B cell (primary cell): ENCODE results near the gene GATAD2B. TPM values are rescaled to one million over a fixed set of nuclear protein-coding genes. Genes with fewer than 3 reads are reported as not detected.

ENCODE experiments used
- ATAC-seq: fragments of 200-7000 bp; cut with Tn5 transposase; one replicate; pipeline ENCODE4 v1.10.0; 2021; ENCODE audit warnings: low read depth, mild to moderate bottlenecking, moderate number of reproducible peaks, moderate library complexity
- CTCF ChIA-PET: fragments of 350-600 bp; sonication (Branson Sonifier 250); formaldehyde crosslinking; loops from one replicate; lab custom pipeline; 2021; ENCODE audit warnings: antibody characterized with exemption, inconsistent platforms; lab: Charles Lee
- POLR2A ChIA-PET: fragments of 350-600 bp; sonication (Branson Sonifier 250); formaldehyde crosslinking; loops from one replicate; lab custom pipeline; 2021; ENCODE audit warnings: antibody characterized with exemption; lab: Charles Lee
- DNase-seq: peaks from one replicate; pipeline ENCODE4 v3.0.0; 2013
- H2AFZ ChIP-seq: 2 replicates; pipeline ENCODE4 v1.6.1; 2012; ENCODE audit warnings: mild to moderate bottlenecking, low read depth, low read length; ENCODE audit not compliant: insufficient read depth, poor library complexity, severe bottlenecking
- H3K27ac ChIP-seq, 2 donors: 1 replicate in 1 of 2; 2 replicates in 1 of 2; pipeline ENCODE4 v1.5.1; 2012 to 2013; ENCODE audit warnings: low read length in 2 of 2, mild to moderate bottlenecking in 2 of 2, moderate library complexity in 1 of 2
- H3K27me3 ChIP-seq, 4 experiments: fragments of 200-600 bp in 1 of 4; sonication (generic) in 1 of 4; replicated peaks in 1 of 4; 1 replicate in 2 of 4; 2 replicates in 2 of 4; pipeline versions ENCODE4 v1.6.1 to v1.7.0; 2013 to 2016; ENCODE audit warnings: low read length in 3 of 4, mild to moderate bottlenecking in 2 of 4, mixed read lengths in 1 of 4, moderate library complexity in 1 of 4; ENCODE audit not compliant: insufficient read depth in 4 of 4, control insufficient read depth in 3 of 4; ENCODE audit errors: control extremely low read depth in 1 of 4
- H3K36me3 ChIP-seq, 2 experiments: replicated peaks in 1 of 2; 1 replicate in 1 of 2; 2 replicates in 1 of 2; pipeline versions ENCODE4 v1.6.1 to v1.7.1; 2013; ENCODE audit warnings: low read length in 1 of 2; ENCODE audit not compliant: insufficient read depth in 2 of 2, control insufficient read depth in 1 of 2; ENCODE audit errors: control extremely low read depth in 1 of 2, extremely low read depth in 1 of 2
- H3K4me1 ChIP-seq, 2 donors: fragments of 200-600 bp in 1 of 2; sonication (generic) in 1 of 2; 1 replicate in 1 of 2; 2 replicates in 1 of 2; pipeline versions ENCODE4 v1.5.1 to v1.6.1; 2013 to 2017; ENCODE audit warnings: low read length in 2 of 2; ENCODE audit not compliant: control insufficient read depth in 2 of 2, insufficient read depth in 2 of 2
- H3K4me2 ChIP-seq: replicated peaks from 2 replicates; pipeline ENCODE3; 2012; ENCODE audit warnings: mild to moderate bottlenecking, low read depth, low read length; ENCODE audit not compliant: poor library complexity, severe bottlenecking
- H3K4me3 ChIP-seq, 5 experiments: fragments of 200-600 bp in 1 of 5; sonication (generic) in 1 of 5; 1 replicate in 3 of 5; 2 replicates in 2 of 5; pipeline versions ENCODE4 v1.5.1 to v1.7.0; 2011 to 2016; ENCODE audit warnings: low read length in 4 of 5, mild to moderate bottlenecking in 4 of 5, low read depth in 2 of 5, control low read depth in 1 of 5, moderate library complexity in 1 of 5; ENCODE audit not compliant: insufficient read depth in 1 of 5; ENCODE audit errors: control extremely low read depth in 1 of 5, extremely low read depth in 1 of 5
- H3K79me2 ChIP-seq: fragments of 200-600 bp; sonication (generic); one replicate; pipeline ENCODE4 v1.6.0; 2016; ENCODE audit warnings: low read length; ENCODE audit not compliant: control insufficient read depth, insufficient read depth
- H3K9ac ChIP-seq: fragments of 200-600 bp; sonication (generic); 2 replicates; pipeline ENCODE4 v1.6.1; 2017; ENCODE audit warnings: mild to moderate bottlenecking, low read length, moderate library complexity
- H3K9me3 ChIP-seq, 3 donors: one replicate each; pipeline versions ENCODE4 v1.6.1 to v1.7.1; 2013; ENCODE audit warnings: low read length in 2 of 3; ENCODE audit not compliant: control insufficient read depth in 2 of 3, insufficient read depth in 1 of 3; ENCODE audit errors: control extremely low read depth in 1 of 3
- H4K20me1 ChIP-seq: 2 replicates; pipeline ENCODE4 v1.6.0; 2012; ENCODE audit warnings: mild to moderate bottlenecking, low read length; ENCODE audit not compliant: insufficient read depth, control insufficient read depth, poor library complexity, severe bottlenecking
- H3K27ac Mint-ChIP-seq: one replicate; pipeline ENCODE4 v1.8.0; 2021; ENCODE audit warnings: mixed read lengths
- H3K27me3 Mint-ChIP-seq: one replicate; pipeline ENCODE4 v1.8.0; 2021; ENCODE audit warnings: mixed read lengths
- H3K4me1 Mint-ChIP-seq: one replicate; pipeline ENCODE4 v1.8.0; 2021; ENCODE audit warnings: mixed read lengths
- H3K4me3 Mint-ChIP-seq: one replicate; pipeline ENCODE4 v1.8.0; 2021; ENCODE audit warnings: mixed read lengths
- H3K9me3 Mint-ChIP-seq: one replicate; pipeline ENCODE4 v1.8.0; 2022; ENCODE audit warnings: mixed read lengths; ENCODE audit not compliant: insufficient read depth
- CTCF ChIP-seq: fragments of 200-600 bp; IDR thresholded peaks from one replicate; pipeline ENCODE4 v1.8.0; 2022; ENCODE audit warnings: antibody characterized with exemption, mild to moderate bottlenecking
- EZH2 ChIP-seq: IDR thresholded peaks from 2 replicates; pipeline ENCODE4 v1.6.1; 2012; ENCODE audit warnings: borderline replicate concordance, low read depth, mild to moderate bottlenecking, moderate library complexity, low read length; ENCODE audit not compliant: insufficient read depth, poor library complexity, severe bottlenecking
- WGBS: methylation state at CpG from one replicate; pipeline ENCODE4 v1.1.5; 2013; ENCODE audit warnings: missing lambda C conversion rate; ENCODE audit not compliant: insufficient coverage; 5-methylcytosine and 5-hydroxymethylcytosine counted together
- intact Hi-C: fragments of 100-400 bp; cut with micrococcal nuclease; formaldehyde crosslinking; loops from one replicate; pipeline ENCODE4 v1.10.0; 2022
- polyA plus RNA-seq: library from polyadenylated mRNA; depleted of rRNA; stranded (reverse); fragments of >200 nt; gene quantifications from 2 replicates; pipeline ENCODE4 v1.2.3, GENCODE V29; 2012
- total RNA-seq, 2 donors: library from RNA; stranded (reverse); fragments of 120-200 nt in 1 of 2; gene quantifications; 1 replicate in 1 of 2; 2 replicates in 1 of 2; pipeline versions ENCODE4 v1.2.3 to v1.2.4, GENCODE V29; 2013 to 2022

GATAD2B gene
- total and polyA plus RNA-seq, 2 donors (not counting 1 experiment from before 2014, with no cell fraction given), result 16.7 to 105 TPM

DNA sequence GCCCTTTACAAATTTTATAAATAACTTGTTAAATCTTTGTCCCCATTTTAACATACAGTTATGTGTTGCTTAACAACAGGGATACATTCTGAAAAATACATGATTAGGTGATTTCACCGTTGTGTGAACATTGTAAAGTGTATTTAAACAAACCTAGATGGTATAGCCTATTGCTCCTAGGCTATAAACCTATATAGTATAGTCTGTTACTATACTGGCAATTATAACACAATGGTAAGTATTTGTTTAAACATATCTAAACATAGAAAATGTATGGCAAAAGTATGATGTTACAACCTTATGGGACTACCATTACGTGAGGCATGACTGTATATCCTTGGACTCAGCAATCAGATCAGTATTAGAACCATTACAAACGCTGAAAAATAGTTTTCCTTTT lies 36.6 kb downstream of the GATAD2B start:
- Histone ChIP-seq H3K4me3 (no peak overlapping the region), H3K36me3 (peaks cover 0 to 22% of the 10 kb centered on the region in 2 experiments), H4K20me1 (peaks cover 92% of the 10 kb centered on the region), H3K4me1 (peaks cover 23 to 38% of the 10 kb centered on the region in 2 donors), H3K9me3 (no peaks in the 10 kb centered on the region), H3K27ac (no peak overlapping the region), H3K4me2 (no peak overlapping the region), H3K79me2 (peaks cover 100% of the 10 kb centered on the region), H3K9ac (no peak overlapping the region), H2AFZ (no peak overlapping the region), H3K27me3 (no peaks in the 10 kb centered on the region)
- ATAC-seq (no peak), DNase-seq (no peak)
- no peaks in the 10 kb centered on the region for H3K9me3 Mint-ChIP-seq
- TF ChIP-seq EZH2, result no peak
- no peak for TF ChIP-seq CTCF
- H3K27me3 Mint-ChIP-seq, result no peaks in the 10 kb centered on the region
- POLR2A ChIA-PET, result no interaction called here
- CTCF ChIA-PET, result interaction anchor here (0.7 to 0.8 kb wide), 3 partner anchors 10 to 80 kb away, joined by 3 read pairs; no protein-coding TSS in a partner anchor
- H3K4me1 Mint-ChIP-seq, result peaks cover 35% of the 10 kb centered on the region
- no peak overlapping the region for H3K27ac Mint-ChIP-seq
- 100% methylated on average over 1 of the region's 3 CpGs for WGBS
- no peak overlapping the region for H3K4me3 Mint-ChIP-seq
- intact Hi-C loops, result no loop called here

GRCh38 chr1:153883223-153883622 lies 39.5 kb downstream of the GATAD2B start:
- no peak overlapping the region for H3K9ac ChIP-seq
- peak overlapping the region in 1 of 2 donors; percentile 37 for H3K27ac ChIP-seq
- H3K79me2 ChIP-seq, result peaks cover 100% of the 10 kb centered on the region
- H3K4me2 ChIP-seq, result peak overlapping the region; percentile 23
- 100% methylated on average over 1 of the region's 4 CpGs for WGBS
- no peak for TF ChIP-seq CTCF
- no peak for TF ChIP-seq EZH2
- ChIA-PET POLR2A (no interaction called here), CTCF (interaction anchor here (1.5 kb wide), 1 partner anchor 103 kb away, joined by 4 read pairs; the partner anchor contains the start of gene RAB13)
- Mint-ChIP-seq H3K4me3 (no peak overlapping the region), H3K4me1 (peaks cover 29% of the 10 kb centered on the region), H3K27me3 (no peaks in the 10 kb centered on the region), H3K9me3 (no peaks in the 10 kb centered on the region), H3K27ac (no peak overlapping the region)
- DNase-seq (no peak), ATAC-seq (no peak)
- peaks cover 89% of the 10 kb centered on the region for H4K20me1 ChIP-seq
- H3K4me3 ChIP-seq, result no peak overlapping the region
- H3K36me3 ChIP-seq, result peaks cover 1 to 20% of the 10 kb centered on the region in 2 experiments
- peaks cover 27 to 38% of the 10 kb centered on the region in 2 donors for H3K4me1 ChIP-seq
- intact Hi-C loops, result loop anchor here (5.0 kb wide), 1 partner anchor 39 kb away; the partner anchor contains the start of gene GATAD2B
- no peaks in the 10 kb centered on the region for H3K9me3 ChIP-seq
- H2AFZ ChIP-seq, result no peak overlapping the region
- no peaks in the 10 kb centered on the region for H3K27me3 ChIP-seq
